ENCODE measurements around the gene CD22. TPM values are rescaled to one million over a fixed set of nuclear protein-coding genes. Genes with fewer than 3 reads are reported as not detected.
"Not testable (repeated sequence)": the region's sequence is repeated elsewhere in the genome, so short reads cannot be mapped to it uniquely, and the experiment has no call there.

CD22 gene
- total and polyA plus RNA-seq, 3 donors from 2014 or later = 10.1 to 15.0 (median 15.0) TPM

GRCh38 chr19:35370722-35371121 is 41.7 kb downstream of the CD22 start, which contains the start of gene GPR42:
GPR42 (plus strand) TSS chr19:35371068; CDS start chr19:35371360, 292 bp downstream.
- Histone ChIP-seq H3K4me1 (no peaks in the 10 kb centered on the region), H3K27ac (no peak within 1 kb of the TSS), H3K9me3 (no peaks in the 10 kb centered on the region), H3K36me3 (ENCODE audit: low read depth, missing control alignments) (no peaks in the 10 kb centered on the region), H3K27me3 (no peaks in the 10 kb centered on the region), H3K4me3 (no peak within 1 kb of the TSS)
- 88 to 98% methylated on average over 5 of the region's 8 CpGs for WGBS, 2 donors
- no peak for DNase-seq
- intact Hi-C loops (cut with DNase I; ENCODE audit: low total_unique reads) = no loop called here
- TF ChIP-seq CTCF (IDR thresholded peaks at IDR 0.05) (no peak), POLR2A (IDR thresholded peaks at IDR 0.05) (no peak)

GRCh38 chr19:35373492-35373891 is 44.5 kb downstream of the CD22 start:
- Histone ChIP-seq H3K36me3 (ENCODE audit: low read depth, missing control alignments) (no peaks in the 10 kb centered on the region), H3K9me3 (no peaks in the 10 kb centered on the region), H3K27me3 (no peaks in the 10 kb centered on the region), H3K27ac (no peak overlapping the region), H3K4me3 (no peak overlapping the region), H3K4me1 (no peaks in the 10 kb centered on the region)
- intact Hi-C loops (cut with DNase I; ENCODE audit: low total_unique reads) = no loop called here
- TF ChIP-seq CTCF (IDR thresholded peaks at IDR 0.05) (no peak), POLR2A (IDR thresholded peaks at IDR 0.05) (no peak)
- WGBS, 2 donors = 86 to 98% methylated on average over 7 of the region's 7 CpGs
- no peak for DNase-seq

DNA sequence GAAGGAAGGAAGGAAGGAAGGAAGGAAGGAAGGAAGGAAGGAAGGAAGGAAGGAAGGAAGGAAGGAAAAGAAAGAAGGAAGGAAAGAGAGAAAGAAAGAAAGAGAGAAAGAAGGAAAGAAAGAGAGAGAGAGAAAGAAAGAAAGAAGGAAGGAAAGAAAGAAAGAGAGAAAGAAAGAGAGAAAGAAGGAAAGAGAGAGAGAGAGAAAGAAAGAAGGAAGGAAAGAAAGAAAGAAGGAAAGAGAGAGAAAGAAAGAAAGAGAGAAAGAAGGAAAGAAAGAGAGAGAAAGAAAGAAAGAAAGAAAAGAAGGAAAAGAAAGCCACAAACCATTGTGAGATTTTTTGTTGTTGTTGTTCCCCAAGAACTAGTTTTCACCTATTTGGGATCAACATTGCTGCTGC is 45.0 kb downstream of the CD22 start:
- H3K27me3 ChIP-seq; H3K4me3 ChIP-seq; H3K4me1 ChIP-seq; intact Hi-C loops (cut with DNase I; ENCODE audit: low total_unique reads); H3K9me3 ChIP-seq; H3K36me3 ChIP-seq (ENCODE audit: low read depth, missing control alignments); DNase-seq; H3K27ac ChIP-seq: not testable (repeated sequence)

DNA sequence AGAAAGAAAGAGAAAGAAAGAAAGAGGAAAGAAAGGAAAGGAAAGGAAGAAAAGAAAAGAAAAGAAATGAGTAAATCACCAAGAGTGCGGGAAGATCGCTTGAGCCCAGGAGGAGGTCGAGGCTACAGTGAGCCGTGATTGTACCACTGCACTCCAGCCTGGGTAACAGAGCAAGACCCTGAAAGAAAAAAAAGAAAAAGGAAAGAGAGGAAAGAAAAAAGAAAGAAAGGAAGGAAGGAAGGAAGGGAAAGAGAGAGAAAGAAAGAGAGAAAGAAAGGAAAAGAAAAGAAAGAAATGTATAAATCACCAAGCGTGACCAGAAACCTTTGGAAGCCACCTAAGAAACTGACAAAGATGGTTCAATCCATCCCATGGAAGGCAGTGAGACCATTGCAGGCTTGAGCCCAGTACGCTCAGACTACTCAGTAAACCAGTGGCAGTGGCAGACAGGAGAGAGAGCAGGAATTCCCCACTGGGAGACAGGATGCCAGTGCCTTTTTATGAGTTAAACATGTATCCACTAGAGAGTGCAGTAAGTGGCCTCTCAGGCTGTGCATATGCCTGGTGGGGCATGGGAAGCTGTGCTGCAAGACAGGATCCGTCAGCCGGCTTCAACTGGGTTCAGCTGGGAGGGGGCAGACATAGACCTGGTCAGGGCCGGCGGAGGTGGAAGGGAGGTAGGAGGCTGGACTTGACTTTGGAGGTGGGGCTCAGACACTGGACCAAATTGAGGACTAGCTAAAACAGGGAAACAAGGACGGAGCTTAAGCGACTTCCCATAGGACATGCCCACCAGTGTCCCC is 46.7 kb downstream of the CD22 start:
- no peaks in the 10 kb centered on the region for H3K36me3 ChIP-seq (ENCODE audit: low read depth, missing control alignments)
- H3K27me3 ChIP-seq = no peaks in the 10 kb centered on the region
- H3K27ac ChIP-seq = no peak overlapping the region
- DNase-seq = no peak
- 87 to 90% methylated on average over 12 of the region's 12 CpGs for WGBS, 2 donors
- no peaks in the 10 kb centered on the region for H3K4me1 ChIP-seq
- no peak overlapping the region for H3K4me3 ChIP-seq
- H3K9me3 ChIP-seq = no peaks in the 10 kb centered on the region
- TF ChIP-seq CTCF (IDR thresholded peaks at IDR 0.05) (no peak), POLR2A (IDR thresholded peaks at IDR 0.05) (no peak)
- intact Hi-C loops (cut with DNase I; ENCODE audit: low total_unique reads) = no loop called here

DNA sequence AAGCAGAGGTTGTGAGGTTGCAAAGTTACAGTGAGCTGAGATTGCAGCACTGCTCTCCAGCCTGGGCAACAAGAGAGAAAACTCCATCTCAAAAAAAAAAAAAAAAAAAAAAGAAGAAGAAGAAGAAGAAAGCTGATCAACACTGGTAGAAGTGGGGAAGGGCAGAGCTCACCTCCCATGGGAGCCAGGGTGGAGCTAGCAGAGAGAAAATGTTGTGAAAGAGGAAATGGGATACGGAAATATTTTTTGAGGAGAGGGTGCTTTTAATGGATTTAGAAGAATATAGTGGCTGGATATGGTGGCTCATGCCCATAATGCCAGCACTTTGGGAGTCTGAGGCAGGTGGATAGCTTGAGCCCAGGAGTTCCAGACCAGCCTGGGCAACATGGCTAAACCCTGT is 48.7 kb downstream of the CD22 start:
- TF ChIP-seq POLR2A (IDR thresholded peaks at IDR 0.05) (no peak), CTCF (IDR thresholded peaks at IDR 0.05) (no peak)
- Histone ChIP-seq H3K9me3 (no peaks in the 10 kb centered on the region), H3K27ac (no peak overlapping the region), H3K4me3 (no peak overlapping the region), H3K36me3 (ENCODE audit: low read depth, missing control alignments) (no peaks in the 10 kb centered on the region), H3K27me3 (no peaks in the 10 kb centered on the region), H3K4me1 (no peaks in the 10 kb centered on the region)
- DNase-seq = no peak
- intact Hi-C loops (cut with DNase I; ENCODE audit: low total_unique reads) = no loop called here
- WGBS, 2 donors = 75 to 76% methylated on average over 1 of the region's 1 CpG
